OCI-M2 (cell line): ENCODE results near the gene TEPSIN.

Experiments used
- DNase-seq: peaks from one replicate; lab custom pipeline; 2025; ENCODE audit not compliant: unreplicated experiment; lab: John Stamatoyannopoulos, UW

Gene TEPSIN

DNA sequence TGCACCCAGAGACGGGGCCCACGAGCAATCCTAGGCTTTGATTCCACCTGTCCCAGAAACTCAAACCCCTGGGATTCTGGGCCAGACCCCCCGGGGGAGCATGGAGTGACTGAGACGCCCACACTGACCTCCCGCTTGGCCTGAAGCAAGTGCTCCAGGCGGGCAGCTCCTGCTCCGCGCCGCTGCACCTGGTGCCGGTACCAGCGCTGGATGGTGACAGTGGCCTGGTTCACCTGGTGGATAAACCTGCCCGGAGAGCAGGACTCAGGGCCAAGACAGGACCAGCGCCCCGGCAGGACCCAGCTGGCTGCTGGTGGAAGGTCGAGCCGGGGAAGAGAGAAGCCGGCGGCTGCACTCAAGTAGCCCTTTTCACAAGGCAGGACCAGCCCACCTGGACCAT lies 38.7 kb downstream of the TEPSIN start:
- no peak for DNase-seq

DNA sequence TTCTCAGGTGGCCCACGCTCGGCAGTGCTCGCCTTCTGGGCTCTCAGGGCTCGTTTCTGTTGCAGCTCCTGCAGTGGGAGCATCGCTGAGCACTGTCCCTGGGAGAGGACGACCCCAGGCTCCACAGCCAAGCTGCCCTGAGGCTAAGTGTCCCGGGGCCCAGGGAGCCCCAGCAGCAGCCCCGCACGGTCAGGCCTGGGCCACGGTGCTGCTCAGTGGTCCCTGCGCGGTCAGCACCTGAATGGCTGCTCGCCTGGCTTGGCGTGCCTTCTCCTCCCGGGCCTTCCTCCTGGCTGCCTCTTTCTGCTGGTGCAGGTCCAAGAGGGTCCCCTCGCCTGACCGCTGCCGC lies 39.4 kb downstream of the TEPSIN start:
- DNase-seq: no peak

- DNase-seq: no peak
These were observed 39.9 kb downstream of the TEPSIN start for GRCh38 chr17:81198826-81199481.

GRCh38 chr17:81197831-81198490 lies 40.9 kb downstream of the TEPSIN start:
- no peak for DNase-seq

DNA sequence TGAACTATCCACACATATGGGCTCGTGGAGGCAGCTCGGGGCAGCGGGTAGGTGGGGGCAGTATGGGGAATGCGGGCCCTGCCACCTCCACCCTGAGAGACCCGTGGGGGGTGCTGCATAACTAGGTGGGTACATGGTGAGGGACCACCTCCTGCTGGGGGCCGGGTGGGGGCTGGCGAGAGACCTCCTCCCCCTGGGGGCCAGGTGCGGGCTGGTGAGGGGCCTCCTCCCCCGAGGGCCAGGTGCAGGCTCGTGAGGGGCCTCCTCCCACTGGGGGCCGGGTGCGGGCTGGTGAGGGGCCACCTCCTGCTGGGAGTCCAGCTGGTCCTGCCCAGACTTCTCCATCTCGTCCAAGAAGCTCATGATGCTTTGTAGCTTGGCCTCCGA lies 41.5 kb downstream of the TEPSIN start:
- no peak for DNase-seq

GRCh38 chr17:81196505-81197408 lies 42.1 kb downstream of the TEPSIN start:
- DNase-seq: no peak

GRCh38 chr17:81195941-81196495 lies 42.8 kb downstream of the TEPSIN start:
- DNase-seq: no peak

- no peak for DNase-seq
These were observed 43.6 kb downstream of the TEPSIN start for GRCh38 chr17:81194941-81195901.

- DNase-seq: no peak
These were observed 44.6 kb downstream of the TEPSIN start for GRCh38 chr17:81194225-81194760.

DNA sequence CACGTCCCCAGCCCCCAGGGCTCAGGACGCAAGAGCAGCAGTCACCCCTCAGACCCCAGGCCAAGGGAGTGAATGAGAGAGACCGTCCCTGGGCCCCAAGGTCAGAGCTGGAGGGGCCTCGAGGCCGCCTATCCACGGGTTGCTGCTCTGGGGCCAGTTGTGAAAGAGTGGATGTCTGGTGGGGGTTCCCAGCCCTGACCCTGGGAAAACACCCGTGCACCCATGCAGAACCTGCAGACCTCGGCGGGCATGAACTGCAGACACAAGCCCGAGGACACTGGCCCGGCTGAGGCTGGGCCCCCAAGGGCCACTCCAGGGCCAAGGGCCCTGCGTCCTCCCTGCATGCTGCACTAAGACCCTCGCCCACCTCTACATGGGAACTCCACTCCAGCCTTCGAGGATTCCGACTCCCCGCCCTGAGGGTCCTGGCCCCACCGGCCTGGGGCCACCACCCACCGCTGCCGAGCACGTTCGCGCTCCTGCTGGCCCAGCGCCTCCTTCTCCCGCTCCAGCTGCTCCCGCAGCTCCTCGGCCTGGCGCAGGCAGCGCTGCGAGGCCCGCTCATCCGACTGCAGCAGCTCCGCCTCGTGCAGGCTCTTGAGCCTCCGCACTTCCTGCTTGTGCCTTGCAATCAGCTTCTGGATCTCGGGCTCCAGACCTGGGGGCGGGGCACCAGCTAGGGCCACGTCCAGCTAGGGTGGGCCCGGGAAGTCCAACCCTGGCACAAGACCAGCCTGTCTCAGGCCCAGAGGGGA lies 45.2 kb downstream of the TEPSIN start:
- no peak for DNase-seq

- DNase-seq: no peak
These were observed 45.8 kb downstream of the TEPSIN start for GRCh38 chr17:81193051-81193410.

GRCh38 chr17:81192386-81193050 lies 46.3 kb downstream of the TEPSIN start:
- DNase-seq: no peak

DNA sequence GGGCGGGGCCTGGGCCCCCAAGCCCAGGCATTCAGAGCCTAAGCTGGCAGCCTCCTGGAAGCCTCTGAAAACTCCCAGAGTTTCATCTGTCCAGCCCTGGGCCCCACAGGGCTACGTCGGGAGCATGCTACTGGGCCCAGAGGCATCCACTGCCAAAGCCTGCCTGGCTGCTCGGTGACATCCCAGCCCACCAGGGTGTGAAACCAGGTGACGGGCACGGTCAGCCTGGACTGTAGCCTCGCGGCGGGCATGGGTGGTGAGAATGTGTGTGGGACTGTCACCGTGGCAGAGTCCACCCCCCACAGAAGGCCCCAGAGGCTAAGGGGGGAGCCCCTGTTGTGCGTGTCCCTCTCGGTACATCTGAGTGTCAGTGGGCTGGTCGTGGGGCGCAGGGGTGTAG lies 47.2 kb downstream of the TEPSIN start:
- no peak for DNase-seq

- no peak for DNase-seq
These were observed 47.7 kb downstream of the TEPSIN start for GRCh38 chr17:81191116-81191515.

GRCh38 chr17:81190591-81190990 lies 48.3 kb downstream of the TEPSIN start:
- DNase-seq: no peak

DNA sequence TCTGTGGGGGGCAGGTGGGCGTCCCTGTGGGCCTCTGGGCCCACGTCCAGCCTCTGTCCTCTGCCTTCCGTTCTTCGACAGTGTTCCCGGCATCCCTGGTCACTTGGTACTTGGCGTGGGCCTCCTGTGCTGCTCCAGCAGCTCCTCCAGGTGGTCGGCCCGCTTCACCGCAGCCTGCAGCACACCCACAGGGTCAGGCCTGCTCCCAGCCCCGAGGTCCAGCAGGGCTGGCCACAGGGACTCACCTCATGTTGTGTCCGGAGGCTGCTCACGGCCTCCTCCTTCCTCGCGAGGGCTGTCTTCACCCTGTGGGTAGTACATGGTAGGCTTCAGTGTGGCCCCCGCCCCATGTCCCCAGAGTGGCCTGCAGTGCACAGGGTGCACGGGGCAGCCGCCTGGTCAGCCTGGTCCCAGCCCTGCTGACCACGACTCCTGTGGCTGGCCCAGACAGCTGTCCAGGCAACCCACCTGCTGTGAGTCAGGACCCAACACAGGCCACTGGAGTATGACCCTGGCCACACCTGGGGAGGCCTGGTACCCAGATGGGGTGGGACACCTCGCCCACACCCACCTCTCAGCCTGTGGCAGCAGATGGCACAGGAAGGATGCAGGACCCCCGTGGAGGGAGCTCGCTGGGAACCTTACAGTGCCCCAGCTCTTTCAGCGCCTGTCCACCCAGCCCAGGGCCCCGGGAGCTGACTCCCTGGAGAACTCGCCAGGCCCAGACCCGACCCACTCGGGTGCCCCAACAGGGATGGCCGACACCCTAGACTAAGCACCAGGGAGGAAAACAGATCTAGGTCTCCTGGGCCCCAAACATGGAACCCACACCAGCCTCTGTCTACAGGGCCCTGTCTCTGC lies 49.0 kb downstream of the TEPSIN start:
- no peak for DNase-seq

GRCh38 chr17:81189016-81189415 lies 49.8 kb downstream of the TEPSIN start:
- DNase-seq: no peak

DNA sequence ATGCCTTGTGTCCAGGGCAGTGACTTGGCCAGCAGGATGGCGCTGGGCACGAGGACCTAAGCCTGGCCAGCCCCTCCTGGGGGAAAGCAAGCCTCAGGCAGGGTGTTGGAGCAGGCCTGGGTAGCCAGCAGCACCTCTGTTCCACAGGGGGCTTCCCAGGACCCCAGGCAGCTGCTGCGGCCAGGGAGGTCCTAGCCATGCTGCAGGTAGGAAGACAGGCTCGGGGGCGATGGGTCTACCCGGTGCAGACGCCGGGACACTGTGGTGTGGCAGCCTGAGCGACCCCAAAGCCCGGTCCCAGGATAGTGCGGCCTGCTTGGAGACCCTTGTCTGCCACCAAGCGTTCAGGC lies 50.4 kb downstream of the TEPSIN start:
- DNase-seq: no peak
